Hepatocyte (in vitro differentiated cells): Measurements from ENCODE around the gene UHRF1. TPM values are rescaled to one million over a fixed set of nuclear protein-coding genes. Genes with fewer than 3 reads are reported as not detected.
"Not testable (repeated sequence)": the region's sequence is repeated elsewhere in the genome, so short reads cannot be mapped to it uniquely, and the experiment has no call there.

Experiments
- DNase-seq: peaks from one replicate; pipeline ENCODE4 v3.0.0-alpha.2; 2016; ENCODE audit warnings: low spot score
- H2AFZ ChIP-seq: fragments of 200-600 bp; sonication (generic); 2 replicates; pipeline ENCODE4 v1.6.0; 2016; ENCODE audit warnings: antibody characterized with exemption, mild to moderate bottlenecking
- H3K27ac ChIP-seq: fragments of 200-600 bp; sonication (generic); 2 replicates; pipeline ENCODE4 v1.5.1; 2016; ENCODE audit warnings: mild to moderate bottlenecking
- H3K27me3 ChIP-seq: fragments of 200-600 bp; sonication (generic); 2 replicates; pipeline ENCODE4 v1.6.1; 2016
- H3K36me3 ChIP-seq: fragments of 200-600 bp; sonication (generic); replicated peaks from 2 replicates; pipeline ENCODE4 v1.5.1; 2016; ENCODE audit warnings: low read depth; ENCODE audit not compliant: insufficient read depth
- H3K4me1 ChIP-seq: fragments of 200-600 bp; sonication (generic); 2 replicates; pipeline ENCODE4 v1.5.1; 2016; ENCODE audit warnings: mild to moderate bottlenecking, moderate library complexity; ENCODE audit not compliant: insufficient read depth
- H3K4me2 ChIP-seq: fragments of 200-600 bp; sonication (generic); 2 replicates; pipeline ENCODE4 v1.6.0; 2016
- H3K4me3 ChIP-seq: fragments of 200-600 bp; sonication (generic); 2 replicates; pipeline ENCODE4 v1.5.1; 2016; ENCODE audit warnings: mild to moderate bottlenecking
- H3K79me2 ChIP-seq: fragments of 200-600 bp; sonication (generic); 2 replicates; pipeline ENCODE4 v1.6.0; 2017; ENCODE audit warnings: mild to moderate bottlenecking
- H3K9me2 ChIP-seq: fragments of 200-600 bp; sonication (generic); replicated peaks from 2 replicates; pipeline ENCODE4 v1.6.0; 2017; ENCODE audit warnings: mild to moderate bottlenecking; ENCODE audit not compliant: insufficient read depth
- H3K9me3 ChIP-seq: fragments of 200-600 bp; sonication (generic); 2 replicates; pipeline ENCODE4 v1.5.1; 2016; ENCODE audit warnings: low read depth, mild to moderate bottlenecking
- H4K20me1 ChIP-seq: fragments of 200-600 bp; sonication (generic); 2 replicates; pipeline ENCODE4 v1.6.0; 2016; ENCODE audit warnings: mild to moderate bottlenecking; ENCODE audit not compliant: insufficient read depth, poor library complexity, severe bottlenecking
- EZH2 ChIP-seq: fragments of 200-600 bp; sonication (generic); IDR thresholded peaks from 2 replicates; pipeline ENCODE4 v1.6.1; 2016; ENCODE audit warnings: antibody characterized with exemption, mild to moderate bottlenecking, borderline replicate concordance
- EZH2phosphoT487 ChIP-seq: fragments of 200-600 bp; sonication (generic); IDR thresholded peaks from one replicate; pipeline ENCODE4 v1.6.1; 2018; ENCODE audit warnings: antibody characterized with exemption, mild to moderate bottlenecking, low read depth, moderate library complexity; ENCODE audit not compliant: unreplicated experiment, severe bottlenecking
- WGBS: methylation state at CpG from one replicate; pipeline ENCODE4 v1.1.6; 2016; ENCODE audit warnings: low lambda C conversion rate; ENCODE audit errors: missing lambda C conversion rate; 5-methylcytosine and 5-hydroxymethylcytosine counted together
- polyA plus RNA-seq: library from polyadenylated mRNA; unstranded; fragments of >200 nt; fragmentation: Nextera tagmentation; extraction: Ambion mirVana; gene quantifications from 2 replicates; pipeline ENCODE4 v1.2.1, GENCODE V29; 2016
- total RNA-seq: library from RNA; depleted of rRNA; stranded (reverse); fragments of >200 nt; gene quantifications from 2 replicates; pipeline ENCODE4 v1.2.3, GENCODE V29; 2014
- TF ChIP-seq, protein P1 (sequence below): fragments of 200-600 bp; sonication (generic); IDR thresholded peaks from 2 replicates; pipeline ENCODE4 v1.5.1; 2016; ENCODE audit warnings: antibody characterized with exemption, mild to moderate bottlenecking; ENCODE audit not compliant: poor library complexity

Gene UHRF1
- total and polyA plus RNA-seq, 2 experiments from 2014 or later = 9.9 to 11.5 TPM

GRCh38 chr19:4897146-4897545, 12.2 kb upstream of the UHRF1 start:
- 87% methylated on average over 7 of the region's 7 CpGs for WGBS
- no peaks in the 10 kb centered on the region for H3K79me2 ChIP-seq

GRCh38 chr19:4900879-4901278, 8.4 kb upstream of the UHRF1 start:
- not testable (repeated sequence) for H3K27me3 ChIP-seq

More at GRCh38 chr19:4897146-4897545, 12.2 kb upstream of the UHRF1 start:
- Histone ChIP-seq H3K36me3 (no peaks in the 10 kb centered on the region), H3K4me1 (no peaks in the 10 kb centered on the region), H3K4me2 (no peak overlapping the region), H3K9me3 (no peaks in the 10 kb centered on the region), H3K4me3 (no peak overlapping the region), H4K20me1 (no peaks in the 10 kb centered on the region), H3K27me3 (no peaks in the 10 kb centered on the region), H3K9me2 (no peaks in the 10 kb centered on the region), H2AFZ (no peak overlapping the region), H3K27ac (no peak overlapping the region)
- no peak for DNase-seq
- TF ChIP-seq, protein P1, sequence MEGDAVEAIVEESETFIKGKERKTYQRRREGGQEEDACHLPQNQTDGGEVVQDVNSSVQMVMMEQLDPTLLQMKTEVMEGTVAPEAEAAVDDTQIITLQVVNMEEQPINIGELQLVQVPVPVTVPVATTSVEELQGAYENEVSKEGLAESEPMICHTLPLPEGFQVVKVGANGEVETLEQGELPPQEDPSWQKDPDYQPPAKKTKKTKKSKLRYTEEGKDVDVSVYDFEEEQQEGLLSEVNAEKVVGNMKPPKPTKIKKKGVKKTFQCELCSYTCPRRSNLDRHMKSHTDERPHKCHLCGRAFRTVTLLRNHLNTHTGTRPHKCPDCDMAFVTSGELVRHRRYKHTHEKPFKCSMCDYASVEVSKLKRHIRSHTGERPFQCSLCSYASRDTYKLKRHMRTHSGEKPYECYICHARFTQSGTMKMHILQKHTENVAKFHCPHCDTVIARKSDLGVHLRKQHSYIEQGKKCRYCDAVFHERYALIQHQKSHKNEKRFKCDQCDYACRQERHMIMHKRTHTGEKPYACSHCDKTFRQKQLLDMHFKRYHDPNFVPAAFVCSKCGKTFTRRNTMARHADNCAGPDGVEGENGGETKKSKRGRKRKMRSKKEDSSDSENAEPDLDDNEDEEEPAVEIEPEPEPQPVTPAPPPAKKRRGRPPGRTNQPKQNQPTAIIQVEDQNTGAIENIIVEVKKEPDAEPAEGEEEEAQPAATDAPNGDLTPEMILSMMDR = no peak
- TF ChIP-seq EZH2phosphoT487 = no peak
- TF ChIP-seq EZH2 = no peak

DNA sequence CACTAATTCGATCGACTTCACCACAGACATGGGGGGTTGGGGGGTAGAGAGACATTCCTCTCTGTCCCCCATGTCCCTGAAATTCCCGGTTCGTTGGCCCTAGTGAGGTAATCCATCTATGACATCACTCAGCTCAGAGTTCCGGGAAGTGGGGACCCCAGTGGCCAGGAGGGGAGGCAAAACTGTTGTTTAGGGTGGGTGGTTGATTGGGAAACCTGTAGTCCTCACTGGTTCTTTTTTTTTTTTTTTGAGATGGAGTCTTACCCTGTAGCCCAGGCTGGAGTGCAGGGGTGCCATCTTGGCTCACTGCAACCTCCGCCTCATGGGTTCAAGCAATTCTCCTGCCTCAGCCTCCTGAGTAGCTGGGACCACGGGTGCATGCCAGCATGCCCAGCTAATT, 6.5 kb upstream of the UHRF1 start, which contains the start of gene ARRDC5:
ARRDC5 (minus strand) TSS at position 101 of the 400 bp plus-strand sequence; CDS start at position 30, 71 bp downstream.
- Histone ChIP-seq H3K4me1 (no peaks in the 10 kb centered on the region), H3K27me3 (no peaks in the 10 kb centered on the region), H3K36me3 (no peaks in the 10 kb centered on the region), H3K4me2 (no peak within 1 kb of the TSS), H3K79me2 (no peaks in the 10 kb centered on the region), H3K9me3 (no peaks in the 10 kb centered on the region), H2AFZ (no peak within 1 kb of the TSS), H3K4me3 (no peak within 1 kb of the TSS), H4K20me1 (no peaks in the 10 kb centered on the region), H3K9me2 (no peaks in the 10 kb centered on the region), H3K27ac (no peak within 1 kb of the TSS)
- WGBS = 85% methylated on average over 7 of the region's 7 CpGs
- DNase-seq = no peak
- TF ChIP-seq EZH2phosphoT487 (no peak), EZH2 (no peak)
- TF ChIP-seq, protein P1 = no peak

More at GRCh38 chr19:4900879-4901278, 8.4 kb upstream of the UHRF1 start:
- not testable (repeated sequence) for H3K9me3 ChIP-seq, H4K20me1 ChIP-seq, H3K4me1 ChIP-seq, H3K4me2 ChIP-seq, DNase-seq, H3K27ac ChIP-seq, H3K4me3 ChIP-seq, H2AFZ ChIP-seq, H3K36me3 ChIP-seq, H3K9me2 ChIP-seq, H3K79me2 ChIP-seq
- WGBS = 93% methylated on average over 13 of the region's 13 CpGs

GRCh38 chr19:4904481-4904880, 4.8 kb upstream of the UHRF1 start:
- Histone ChIP-seq H3K4me1 (peaks cover 4% of the 10 kb centered on the region), H4K20me1 (no peaks in the 10 kb centered on the region), H3K4me2 (no peak overlapping the region), H3K9me2 (no peaks in the 10 kb centered on the region), H2AFZ (no peak overlapping the region), H3K9me3 (no peaks in the 10 kb centered on the region), H3K27me3 (no peaks in the 10 kb centered on the region), H3K27ac (no peak overlapping the region), H3K79me2 (no peaks in the 10 kb centered on the region), H3K4me3 (no peak overlapping the region), H3K36me3 (no peaks in the 10 kb centered on the region)
- 91% methylated on average over 3 of the region's 3 CpGs for WGBS
- TF ChIP-seq, protein P1 = no peak
- no peak for TF ChIP-seq EZH2phosphoT487
- TF ChIP-seq EZH2 = no peak
- DNase-seq = no peak
